HepG2 (cell line): ENCODE data around the gene DYNC1LI2. TPM values are rescaled to one million over a fixed set of nuclear protein-coding genes. Genes with fewer than 3 reads are reported as not detected.

Experiments
- AGO2 ChIP-seq: fragments of 200-400 bp; formaldehyde crosslinking; optimal IDR thresholded peaks from 2 replicates; pipeline ENCODE3; 2017; ENCODE audit warnings: mild to moderate bottlenecking, low read depth, low read length, moderate library complexity
- CBX5 ChIP-seq: sonication (generic); formaldehyde crosslinking; IDR thresholded peaks from 2 replicates; pipeline ENCODE4 v1.4.0; 2020; ENCODE audit warnings: missing genetic modification reagents, borderline replicate concordance
- FOSL2 ChIP-seq: sonication (generic); formaldehyde crosslinking; IDR thresholded peaks from 2 replicates; pipeline ENCODE4 v1.4.0; 2020; ENCODE audit warnings: missing genetic modification reagents
- HOMEZ ChIP-seq: IDR thresholded peaks from 2 replicates; pipeline ENCODE4 v1.6.1; 2016; ENCODE audit warnings: low read depth
- IKZF4 ChIP-seq: sonication (generic); formaldehyde crosslinking; IDR thresholded peaks from 2 replicates; pipeline ENCODE4 v1.5.1; 2020; ENCODE audit warnings: borderline replicate concordance, mild to moderate bottlenecking, low read depth, missing genetic modification reagents; ENCODE audit errors: not compliant biosample characterization
- IRF2 ChIP-seq: IDR thresholded peaks from 2 replicates; pipeline ENCODE4 v1.6.1; 2018; ENCODE audit warnings: missing genetic modification reagents, missing compliant biosample characterization
- NFE2L2 ChIP-seq: fragments of 150-350 bp; IDR thresholded peaks from 2 replicates; pipeline ENCODE4 v1.6.1; 2014; ENCODE audit warnings: low read length
- PRDM10 ChIP-seq: sonication (generic); formaldehyde crosslinking; IDR thresholded peaks from 2 replicates; pipeline ENCODE4 v1.4.0; 2020; ENCODE audit warnings: low read depth, missing genetic modification reagents
- TOE1 ChIP-seq: sonication (generic); formaldehyde crosslinking; IDR thresholded peaks from 2 replicates; pipeline ENCODE4 v1.4.0; 2020; ENCODE audit warnings: mild to moderate bottlenecking, missing genetic modification reagents
- ZFX ChIP-seq: sonication (generic); formaldehyde crosslinking; IDR thresholded peaks from 2 replicates; pipeline ENCODE4 v1.4.0; 2020; ENCODE audit warnings: mild to moderate bottlenecking, low read depth, missing genetic modification reagents, moderate library complexity
- ZKSCAN5 ChIP-seq: sonication (generic); formaldehyde crosslinking; IDR thresholded peaks from 2 replicates; pipeline ENCODE4 v1.5.1; 2020; ENCODE audit warnings: mild to moderate bottlenecking, missing genetic modification reagents
- ZNF230 ChIP-seq: sonication (generic); formaldehyde crosslinking; IDR thresholded peaks from 2 replicates; pipeline ENCODE4 v1.4.0; 2020; ENCODE audit warnings: mild to moderate bottlenecking, missing genetic modification reagents
- ZNF260 ChIP-seq: sonication (generic); formaldehyde crosslinking; IDR thresholded peaks from 2 replicates; pipeline ENCODE4 v1.4.0; 2020; ENCODE audit warnings: missing genetic modification reagents, low read depth, mild to moderate bottlenecking, borderline replicate concordance
- ZNF431 ChIP-seq: sonication (generic); formaldehyde crosslinking; IDR thresholded peaks from 2 replicates; pipeline ENCODE4 v1.9.0; 2022; ENCODE audit warnings: missing genetic modification reagents, low read depth, mild to moderate bottlenecking, borderline replicate concordance
- polyA plus RNA-seq, 8 experiments: library from polyadenylated mRNA; depleted of rRNA in 3 of 8; stranded (reverse) in 7 of 8; unstranded in 1 of 8; fragments of >200 nt; fragmentation: Illumina TruSeq in 4 of 8; extraction: Trizol in 4 of 8; gene quantifications; 2 replicates each; pipeline versions ENCODE4 v1.2.1 to v1.2.3, GENCODE V29; 2011 to 2016; ENCODE audit warnings: low read depth in 4 of 8, missing spikeins in 1 of 8, mixed read lengths in 1 of 8; ENCODE audit not compliant: insufficient read depth in 1 of 8
- total RNA-seq, 5 experiments: library from RNA; depleted of rRNA; stranded (reverse); fragments of >200 nt; fragmentation: Illumina TruSeq; extraction: Trizol; gene quantifications; 2 replicates each; pipeline ENCODE4 v1.2.3, GENCODE V29; 2016; ENCODE audit warnings: low read depth in 1 of 5
- TF ChIP-seq, protein P1 (sequence below): sonication (generic); formaldehyde crosslinking; IDR thresholded peaks from 2 replicates; pipeline ENCODE4 v1.9.0; 2021; ENCODE audit warnings: missing genetic modification reagents, mild to moderate bottlenecking, borderline replicate concordance
- TF ChIP-seq, protein P2 (sequence below): sonication (generic); formaldehyde crosslinking; conservative IDR thresholded peaks from 2 replicates; pipeline ENCODE4 v1.8.0; 2022; ENCODE audit warnings: mild to moderate bottlenecking, moderate library complexity, missing genetic modification reagents
- TF ChIP-seq, protein P3 (sequence below): sonication (generic); formaldehyde crosslinking; IDR thresholded peaks from 2 replicates; pipeline ENCODE4 v1.9.0; 2021; ENCODE audit warnings: missing genetic modification reagents, borderline replicate concordance

The DYNC1LI2 gene
- total and polyA plus RNA-seq, 2 of the 13 experiments (the other 11 are each of a cell fraction or from before 2014, with no cell fraction given) = 65.5 to 135 TPM

DNA sequence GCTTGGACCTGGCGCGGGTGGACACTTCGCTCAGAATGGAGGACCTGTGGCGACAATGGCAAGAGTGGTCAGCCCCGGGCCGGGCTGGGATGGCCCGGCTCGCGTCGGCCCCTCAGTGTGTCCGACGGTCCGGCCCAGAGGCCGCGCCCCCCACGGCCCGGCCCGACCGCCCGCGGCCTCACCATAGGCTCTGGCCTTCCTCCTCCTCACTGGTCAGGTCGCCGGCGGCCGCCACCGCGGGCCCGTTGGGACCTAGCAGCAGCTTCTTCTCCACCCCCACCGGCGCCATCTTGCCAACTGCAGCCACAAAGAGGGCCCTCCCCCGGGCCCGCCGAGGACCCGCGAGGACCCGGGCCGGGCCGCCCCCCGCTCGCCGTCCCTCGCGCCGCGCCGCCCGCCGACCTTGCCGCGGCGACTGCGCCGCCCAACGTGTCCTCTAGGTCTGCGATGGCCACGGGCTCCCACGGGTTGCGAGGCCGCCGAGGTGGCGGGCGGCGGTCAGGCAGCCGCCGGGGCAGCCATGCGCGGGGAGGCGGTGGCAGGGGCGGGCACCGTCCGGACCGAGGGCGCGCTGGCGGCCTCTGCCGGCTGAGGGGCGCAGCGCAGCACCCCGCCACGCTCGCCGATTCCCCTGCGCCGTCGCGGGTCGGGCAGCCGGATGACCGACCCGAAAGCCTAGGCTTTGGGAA is at the start of gene DYNC1LI2 (continued):
- no peak for TF ChIP-seq PRDM10 (CRISPR knock-in tag)
- no peak for TF ChIP-seq HOMEZ
- no peak for TF ChIP-seq TOE1 (CRISPR knock-in tag)
- TF ChIP-seq IRF2 (CRISPR knock-in tag) = peak; percentile 34; the same call in 1 of the 2 replicates
- no peak for TF ChIP-seq NFE2L2
- peak; percentile 76; the same call in 1 of the 2 replicates for TF ChIP-seq ZNF230 (CRISPR knock-in tag)
- TF ChIP-seq CBX5 = no peak
- peak; percentile 92 for TF ChIP-seq ZFX (CRISPR knock-in tag)
- TF ChIP-seq, protein P1, sequence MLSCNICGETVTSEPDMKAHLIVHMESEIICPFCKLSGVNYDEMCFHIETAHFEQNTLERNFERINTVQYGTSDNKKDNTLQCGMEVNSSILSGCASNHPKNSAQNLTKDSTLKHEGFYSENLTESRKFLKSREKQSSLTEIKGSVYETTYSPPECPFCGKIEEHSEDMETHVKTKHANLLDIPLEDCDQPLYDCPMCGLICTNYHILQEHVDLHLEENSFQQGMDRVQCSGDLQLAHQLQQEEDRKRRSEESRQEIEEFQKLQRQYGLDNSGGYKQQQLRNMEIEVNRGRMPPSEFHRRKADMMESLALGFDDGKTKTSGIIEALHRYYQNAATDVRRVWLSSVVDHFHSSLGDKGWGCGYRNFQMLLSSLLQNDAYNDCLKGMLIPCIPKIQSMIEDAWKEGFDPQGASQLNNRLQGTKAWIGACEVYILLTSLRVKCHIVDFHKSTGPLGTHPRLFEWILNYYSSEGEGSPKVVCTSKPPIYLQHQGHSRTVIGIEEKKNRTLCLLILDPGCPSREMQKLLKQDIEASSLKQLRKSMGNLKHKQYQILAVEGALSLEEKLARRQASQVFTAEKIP (CRISPR knock-in tag) = peak; percentile 84; the same call in 1 of the 2 replicates
- no peak for TF ChIP-seq ZKSCAN5 (CRISPR knock-in tag)
- TF ChIP-seq ZNF260 (CRISPR knock-in tag) = no peak
- peak; percentile 82 for TF ChIP-seq AGO2
- no peak; the same call in 1 of the 2 replicates for TF ChIP-seq ZNF431 (CRISPR knock-in tag)
- TF ChIP-seq IKZF4 = no peak
- TF ChIP-seq FOSL2 (CRISPR knock-in tag) = no peak
- TF ChIP-seq, protein P2, sequence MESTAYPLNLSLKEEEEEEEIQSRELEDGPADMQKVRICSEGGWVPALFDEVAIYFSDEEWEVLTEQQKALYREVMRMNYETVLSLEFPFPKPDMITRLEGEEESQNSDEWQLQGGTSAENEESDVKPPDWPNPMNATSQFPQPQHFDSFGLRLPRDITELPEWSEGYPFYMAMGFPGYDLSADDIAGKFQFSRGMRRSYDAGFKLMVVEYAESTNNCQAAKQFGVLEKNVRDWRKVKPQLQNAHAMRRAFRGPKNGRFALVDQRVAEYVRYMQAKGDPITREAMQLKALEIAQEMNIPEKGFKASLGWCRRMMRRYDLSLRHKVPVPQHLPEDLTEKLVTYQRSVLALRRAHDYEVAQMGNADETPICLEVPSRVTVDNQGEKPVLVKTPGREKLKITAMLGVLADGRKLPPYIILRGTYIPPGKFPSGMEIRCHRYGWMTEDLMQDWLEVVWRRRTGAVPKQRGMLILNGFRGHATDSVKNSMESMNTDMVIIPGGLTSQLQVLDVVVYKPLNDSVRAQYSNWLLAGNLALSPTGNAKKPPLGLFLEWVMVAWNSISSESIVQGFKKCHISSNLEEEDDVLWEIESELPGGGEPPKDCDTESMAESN (CRISPR knock-in tag) = peak; percentile 54
- TF ChIP-seq, protein P3, sequence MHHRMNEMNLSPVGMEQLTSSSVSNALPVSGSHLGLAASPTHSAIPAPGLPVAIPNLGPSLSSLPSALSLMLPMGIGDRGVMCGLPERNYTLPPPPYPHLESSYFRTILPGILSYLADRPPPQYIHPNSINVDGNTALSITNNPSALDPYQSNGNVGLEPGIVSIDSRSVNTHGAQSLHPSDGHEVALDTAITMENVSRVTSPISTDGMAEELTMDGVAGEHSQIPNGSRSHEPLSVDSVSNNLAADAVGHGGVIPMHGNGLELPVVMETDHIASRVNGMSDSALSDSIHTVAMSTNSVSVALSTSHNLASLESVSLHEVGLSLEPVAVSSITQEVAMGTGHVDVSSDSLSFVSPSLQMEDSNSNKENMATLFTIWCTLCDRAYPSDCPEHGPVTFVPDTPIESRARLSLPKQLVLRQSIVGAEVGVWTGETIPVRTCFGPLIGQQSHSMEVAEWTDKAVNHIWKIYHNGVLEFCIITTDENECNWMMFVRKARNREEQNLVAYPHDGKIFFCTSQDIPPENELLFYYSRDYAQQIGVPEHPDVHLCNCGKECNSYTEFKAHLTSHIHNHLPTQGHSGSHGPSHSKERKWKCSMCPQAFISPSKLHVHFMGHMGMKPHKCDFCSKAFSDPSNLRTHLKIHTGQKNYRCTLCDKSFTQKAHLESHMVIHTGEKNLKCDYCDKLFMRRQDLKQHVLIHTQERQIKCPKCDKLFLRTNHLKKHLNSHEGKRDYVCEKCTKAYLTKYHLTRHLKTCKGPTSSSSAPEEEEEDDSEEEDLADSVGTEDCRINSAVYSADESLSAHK (CRISPR knock-in tag) = no peak
